ENCODE results near the gene SNX7.

GRCh38 chr1:98706173-98706843, 44.8 kb downstream of the SNX7 start:
- TF ChIP-seq, protein P1, sequence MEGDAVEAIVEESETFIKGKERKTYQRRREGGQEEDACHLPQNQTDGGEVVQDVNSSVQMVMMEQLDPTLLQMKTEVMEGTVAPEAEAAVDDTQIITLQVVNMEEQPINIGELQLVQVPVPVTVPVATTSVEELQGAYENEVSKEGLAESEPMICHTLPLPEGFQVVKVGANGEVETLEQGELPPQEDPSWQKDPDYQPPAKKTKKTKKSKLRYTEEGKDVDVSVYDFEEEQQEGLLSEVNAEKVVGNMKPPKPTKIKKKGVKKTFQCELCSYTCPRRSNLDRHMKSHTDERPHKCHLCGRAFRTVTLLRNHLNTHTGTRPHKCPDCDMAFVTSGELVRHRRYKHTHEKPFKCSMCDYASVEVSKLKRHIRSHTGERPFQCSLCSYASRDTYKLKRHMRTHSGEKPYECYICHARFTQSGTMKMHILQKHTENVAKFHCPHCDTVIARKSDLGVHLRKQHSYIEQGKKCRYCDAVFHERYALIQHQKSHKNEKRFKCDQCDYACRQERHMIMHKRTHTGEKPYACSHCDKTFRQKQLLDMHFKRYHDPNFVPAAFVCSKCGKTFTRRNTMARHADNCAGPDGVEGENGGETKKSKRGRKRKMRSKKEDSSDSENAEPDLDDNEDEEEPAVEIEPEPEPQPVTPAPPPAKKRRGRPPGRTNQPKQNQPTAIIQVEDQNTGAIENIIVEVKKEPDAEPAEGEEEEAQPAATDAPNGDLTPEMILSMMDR (IDR thresholded peaks at IDR 0.05) = no peak
- no peak for TF ChIP-seq POLR2A (IDR thresholded peaks at IDR 0.05)

Measured in adrenal gland (tissue), 5 donors.